PC-3 (cell line): ENCODE measurements around the gene CCT5. TPM values are rescaled to one million over a fixed set of nuclear protein-coding genes. Genes with fewer than 3 reads are reported as not detected.

Source experiments
- ATAC-seq: fragments of 200-7000 bp; cut with Tn5 transposase; 2 replicates; pipeline ENCODE4 v1.9.1; 2020; ENCODE audit warnings: mild to moderate bottlenecking, moderate library complexity
- BruUV-seq: library from RNA; stranded (reverse); fragments of 400-500 nt; replicated peaks from 2 replicates; lab custom pipeline; 2021; lab: Mats Ljungman, UMichigan
- CTCF ChIA-PET: fragments of 300-600 bp; sonication (Branson Sonifier 250); formaldehyde crosslinking; loops from one replicate; lab custom pipeline; 2022; ENCODE audit warnings: antibody characterized with exemption; lab: Charles Lee
- POLR2A ChIA-PET: fragments of 300-600 bp; sonication (Branson Sonifier 250); formaldehyde crosslinking; loops from one replicate; lab custom pipeline; 2022; ENCODE audit warnings: antibody characterized with exemption; ENCODE audit not compliant: unreplicated experiment; lab: Charles Lee
- DNase-seq: peaks from one replicate; pipeline ENCODE4 v3.0.0-alpha.2; 2015
- H2AFZ ChIP-seq: fragments of 300-600 bp; sonication (generic); 2 replicates; pipeline ENCODE4 v1.6.0; 2016; ENCODE audit warnings: antibody characterized with exemption, low read length
- H3F3A ChIP-seq: fragments of 300-600 bp; sonication (generic); one replicate; pipeline ENCODE4 v1.6.0; 2017; ENCODE audit warnings: antibody characterized with exemption, low read length, control low read depth, mild to moderate bottlenecking; ENCODE audit not compliant: unreplicated experiment
- H3K27ac ChIP-seq: fragments of 300-600 bp; sonication (generic); 2 replicates; pipeline ENCODE4 v1.5.1; 2016; ENCODE audit warnings: mild to moderate bottlenecking, low read length
- H3K27me3 ChIP-seq: fragments of 300-600 bp; sonication (generic); 2 replicates; pipeline ENCODE4 v1.6.1; 2016; ENCODE audit warnings: low read length, mixed read lengths
- H3K36me3 ChIP-seq: fragments of 300-600 bp; sonication (generic); 2 replicates; pipeline ENCODE4 v1.6.1; 2016; ENCODE audit warnings: low read depth, mixed run types, low read length, mixed read lengths
- H3K4me1 ChIP-seq: fragments of 300-600 bp; sonication (generic); 2 replicates; pipeline ENCODE4 v1.5.1; 2016; ENCODE audit warnings: low read length; ENCODE audit not compliant: insufficient read depth
- H3K4me2 ChIP-seq: fragments of 300-600 bp; sonication (generic); 2 replicates; pipeline ENCODE4 v1.6.0; 2016; ENCODE audit warnings: low read length
- H3K4me3 ChIP-seq: fragments of 300-600 bp; sonication (generic); 2 replicates; pipeline ENCODE4 v1.5.1; 2016; ENCODE audit warnings: mild to moderate bottlenecking, low read length, mixed read lengths
- H3K79me2 ChIP-seq: fragments of 300-600 bp; sonication (generic); 2 replicates; pipeline ENCODE4 v1.6.1; 2017; ENCODE audit warnings: low read length, mixed read lengths
- H3K9ac ChIP-seq: fragments of 300-600 bp; sonication (generic); 2 replicates; pipeline ENCODE4 v1.6.0; 2016; ENCODE audit warnings: mild to moderate bottlenecking, low read length
- H3K9me2 ChIP-seq: fragments of 300-600 bp; sonication (generic); replicated peaks from 2 replicates; pipeline ENCODE4 v1.6.1; 2016; ENCODE audit warnings: mixed run types, low read length, mixed read lengths
- H3K9me3 ChIP-seq: fragments of 300-600 bp; sonication (generic); 2 replicates; pipeline ENCODE4 v1.6.1; 2016; ENCODE audit warnings: low read length, mixed read lengths
- H4K20me1 ChIP-seq: fragments of 300-600 bp; sonication (generic); 2 replicates; pipeline ENCODE4 v1.6.1; 2016; ENCODE audit warnings: low read length, mixed read lengths
- EZH2 ChIP-seq: fragments of 300-600 bp; sonication (generic); IDR thresholded peaks from one replicate; pipeline ENCODE4 v1.6.1; 2017; ENCODE audit warnings: antibody characterized with exemption, mild to moderate bottlenecking, low read length; ENCODE audit not compliant: unreplicated experiment
- EZH2phosphoT487 ChIP-seq: fragments of 300-600 bp; sonication (generic); IDR thresholded peaks from 2 replicates; pipeline ENCODE4 v1.6.1; 2018; ENCODE audit warnings: mild to moderate bottlenecking, antibody characterized with exemption, low read length, borderline replicate concordance
- intact Hi-C: fragments of 100-400 bp; cut with micrococcal nuclease; formaldehyde crosslinking; loops from 2 replicates; pipeline ENCODE4 v1.9.0; 2023
- total RNA-seq: library from RNA; depleted of rRNA; stranded (reverse); fragments of >200 nt; gene quantifications from 2 replicates; pipeline ENCODE4 v1.2.3, GENCODE V29; 2014
- TF ChIP-seq, protein P1 (sequence below): fragments of 300-600 bp; sonication (generic); conservative IDR thresholded peaks from 2 replicates; pipeline ENCODE4 v1.5.1; 2017; ENCODE audit warnings: antibody characterized with exemption, low read depth, mild to moderate bottlenecking, low read length

CCT5 gene
- total RNA-seq, 1 experiment from 2014 or later, result 1,334 TPM

DNA sequence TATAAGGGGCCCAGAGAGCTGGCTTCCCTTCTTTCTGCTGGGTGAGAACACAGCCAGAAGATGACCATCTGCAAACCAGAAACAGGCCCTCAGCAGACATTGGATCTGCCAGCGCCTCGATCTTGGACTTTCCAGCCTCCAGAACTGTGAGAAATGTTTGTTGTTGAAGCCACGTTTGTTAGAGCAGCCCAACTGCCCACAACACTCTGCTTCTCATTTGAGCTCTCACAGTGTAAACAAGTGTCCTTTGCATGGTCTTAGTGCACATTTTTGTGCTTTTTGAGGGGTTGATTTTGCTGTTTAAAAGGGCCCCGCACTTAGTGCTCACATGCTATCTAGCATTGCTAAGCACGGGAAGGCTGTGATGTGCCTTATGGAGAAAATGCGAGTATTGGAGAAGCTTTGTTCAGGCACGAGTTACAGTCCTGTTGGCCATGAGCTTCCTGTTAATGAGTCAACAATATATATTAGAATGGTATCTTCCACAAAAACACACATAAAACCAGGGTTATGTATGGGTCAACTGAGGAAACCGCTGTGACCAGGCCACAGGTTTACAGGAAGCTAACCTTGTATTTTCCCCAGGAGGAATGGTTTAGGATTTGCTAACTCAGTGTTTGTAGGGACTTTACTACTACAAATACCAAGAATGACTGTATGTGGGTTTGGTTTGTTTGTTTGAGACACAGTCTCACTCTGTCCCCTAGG is 45.7 kb downstream of the CCT5 start:
- no TSS peak for BruUV-seq
- no peaks in the 10 kb centered on the region for H3K9me2 ChIP-seq
- H3K4me3 ChIP-seq, result no peak overlapping the region
- TF ChIP-seq EZH2, result no peak
- TF ChIP-seq EZH2phosphoT487, result no peak
- TF ChIP-seq, protein P1, sequence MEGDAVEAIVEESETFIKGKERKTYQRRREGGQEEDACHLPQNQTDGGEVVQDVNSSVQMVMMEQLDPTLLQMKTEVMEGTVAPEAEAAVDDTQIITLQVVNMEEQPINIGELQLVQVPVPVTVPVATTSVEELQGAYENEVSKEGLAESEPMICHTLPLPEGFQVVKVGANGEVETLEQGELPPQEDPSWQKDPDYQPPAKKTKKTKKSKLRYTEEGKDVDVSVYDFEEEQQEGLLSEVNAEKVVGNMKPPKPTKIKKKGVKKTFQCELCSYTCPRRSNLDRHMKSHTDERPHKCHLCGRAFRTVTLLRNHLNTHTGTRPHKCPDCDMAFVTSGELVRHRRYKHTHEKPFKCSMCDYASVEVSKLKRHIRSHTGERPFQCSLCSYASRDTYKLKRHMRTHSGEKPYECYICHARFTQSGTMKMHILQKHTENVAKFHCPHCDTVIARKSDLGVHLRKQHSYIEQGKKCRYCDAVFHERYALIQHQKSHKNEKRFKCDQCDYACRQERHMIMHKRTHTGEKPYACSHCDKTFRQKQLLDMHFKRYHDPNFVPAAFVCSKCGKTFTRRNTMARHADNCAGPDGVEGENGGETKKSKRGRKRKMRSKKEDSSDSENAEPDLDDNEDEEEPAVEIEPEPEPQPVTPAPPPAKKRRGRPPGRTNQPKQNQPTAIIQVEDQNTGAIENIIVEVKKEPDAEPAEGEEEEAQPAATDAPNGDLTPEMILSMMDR, result no peak
- H3K79me2 ChIP-seq, result peaks cover 67% of the 10 kb centered on the region
- H3K9me3 ChIP-seq, result no peaks in the 10 kb centered on the region
- no peak overlapping the region for H3K4me2 ChIP-seq
- no peak overlapping the region for H3K9ac ChIP-seq
- POLR2A ChIA-PET, result no interaction called here
- peak; percentile 50; the same call in 1 of the 2 replicates for ATAC-seq
- H3K4me1 ChIP-seq, result peaks cover 11% of the 10 kb centered on the region
- DNase-seq, result peak; percentile 72
- H4K20me1 ChIP-seq, result no peaks in the 10 kb centered on the region
- CTCF ChIA-PET, result no interaction called here
- no peaks in the 10 kb centered on the region for H3F3A ChIP-seq
- H3K36me3 ChIP-seq, result peaks cover 14% of the 10 kb centered on the region; the same call in 1 of the 2 replicates
- no peaks in the 10 kb centered on the region for H3K27me3 ChIP-seq
- no peak overlapping the region for H3K27ac ChIP-seq
- intact Hi-C loops, result no loop called here
- no peak overlapping the region for H2AFZ ChIP-seq

- Histone ChIP-seq H3K4me1 (peaks cover 29% of the 10 kb centered on the region), H3F3A (no peaks in the 10 kb centered on the region), H3K27me3 (no peaks in the 10 kb centered on the region), H3K79me2 (peaks cover 70% of the 10 kb centered on the region), H3K36me3 (peaks cover 13% of the 10 kb centered on the region; the same call in 1 of the 2 replicates), H2AFZ (no peak overlapping the region), H3K4me2 (no peak overlapping the region), H4K20me1 (no peaks in the 10 kb centered on the region), H3K9me3 (no peaks in the 10 kb centered on the region), H3K4me3 (no peak overlapping the region), H3K27ac (no peak overlapping the region), H3K9me2 (no peaks in the 10 kb centered on the region), H3K9ac (no peak overlapping the region)
- ChIA-PET CTCF (no interaction called here), POLR2A (no interaction called here)
- no TSS peak for BruUV-seq
- ATAC-seq, result no peak
- DNase-seq, result no peak
- TF ChIP-seq EZH2 (no peak), EZH2phosphoT487 (no peak)
- TF ChIP-seq, protein P1, result no peak
- intact Hi-C loops, result no loop called here
Measured at GRCh38 chr5:10297646-10298204, 47.6 kb downstream of the CCT5 start.

GRCh38 chr5:10300246-10300645 is 50.2 kb downstream of the CCT5 start:
- peaks cover 73% of the 10 kb centered on the region for H3K79me2 ChIP-seq

More at GRCh38 chr5:10300246-10300645, 50.2 kb downstream of the CCT5 start:
- intact Hi-C loops, result no loop called here
- no TSS peak for BruUV-seq
- CTCF ChIA-PET, result no interaction called here
- no peak overlapping the region for H3K27ac ChIP-seq
- H2AFZ ChIP-seq, result no peak overlapping the region
- DNase-seq (no peak), ATAC-seq (no peak)
- TF ChIP-seq EZH2phosphoT487 (no peak), EZH2 (no peak)
- TF ChIP-seq, protein P1, result no peak
- no peaks in the 10 kb centered on the region for H3K27me3 ChIP-seq
- H3K4me2 ChIP-seq, result no peak overlapping the region
- H3K9me2 ChIP-seq, result no peaks in the 10 kb centered on the region
- no peaks in the 10 kb centered on the region for H3F3A ChIP-seq
- POLR2A ChIA-PET, result no interaction called here
- H3K9me3 ChIP-seq, result no peaks in the 10 kb centered on the region
- no peak overlapping the region for H3K4me3 ChIP-seq
- H4K20me1 ChIP-seq, result no peaks in the 10 kb centered on the region
- peaks cover 29% of the 10 kb centered on the region for H3K4me1 ChIP-seq
- peaks cover 33% of the 10 kb centered on the region for H3K36me3 ChIP-seq
- H3K9ac ChIP-seq, result no peak overlapping the region
